CD4-positive, alpha-beta memory T cell (primary cell): Measurements from ENCODE around the gene PLPP3. TPM values are rescaled to one million over a fixed set of nuclear protein-coding genes. Genes with fewer than 3 reads are reported as not detected.

Experiments used
- CTCF ChIA-PET: fragments of 350-600 bp; sonication (Branson Sonifier 250); formaldehyde crosslinking; loops from one replicate; lab custom pipeline; 2021; ENCODE audit warnings: inconsistent platforms; ENCODE audit not compliant: partially characterized antibody; lab: Charles Lee
- POLR2A ChIA-PET: fragments of 350-600 bp; sonication (Branson Sonifier 250); formaldehyde crosslinking; loops from one replicate; lab custom pipeline; 2021; ENCODE audit not compliant: partially characterized antibody; lab: Charles Lee
- DNase-seq, 5 donors: peaks; one replicate each; pipeline versions ENCODE4 v3.0.0 to v3.0.0-alpha.2; 2020 to 2022; ENCODE audit warnings: mixed read lengths in 1 of 5
- H3K27ac ChIP-seq: one replicate; pipeline ENCODE4 v1.7.0; 2013; ENCODE audit warnings: low read depth, low read length
- H3K27me3 ChIP-seq: 2 replicates; pipeline ENCODE4 v1.7.0; 2013; ENCODE audit warnings: mild to moderate bottlenecking, low read length, moderate library complexity; ENCODE audit not compliant: insufficient read depth
- H3K36me3 ChIP-seq: 2 replicates; pipeline ENCODE4 v1.7.0; 2013; ENCODE audit warnings: mild to moderate bottlenecking, low read length, moderate library complexity; ENCODE audit not compliant: insufficient read depth
- H3K4me1 ChIP-seq: 2 replicates; pipeline ENCODE4 v1.7.0; 2013; ENCODE audit warnings: mild to moderate bottlenecking, low read length, moderate library complexity; ENCODE audit not compliant: insufficient read depth
- H3K4me3 ChIP-seq, 2 donors: one replicate each; pipeline ENCODE4 v1.7.0; 2013; ENCODE audit warnings: low read length in 2 of 2, mild to moderate bottlenecking in 1 of 2
- H3K9me3 ChIP-seq, 2 donors: one replicate each; pipeline ENCODE4 v1.7.0; 2013; ENCODE audit warnings: low read length in 2 of 2, control low read depth in 1 of 2; ENCODE audit not compliant: control insufficient read depth in 1 of 2
- H3K27ac Mint-ChIP-seq, 7 donors: one replicate each; pipeline ENCODE4 v1.8.0; 2020 to 2021; ENCODE audit warnings: mixed read lengths in 7 of 7, mild to moderate bottlenecking in 6 of 7, inconsistent platforms in 3 of 7, moderate library complexity in 3 of 7
- H3K27me3 Mint-ChIP-seq, 2 donors: one replicate each; pipeline ENCODE4 v1.8.0; 2020 to 2021; ENCODE audit warnings: mixed read lengths in 2 of 2
- H3K36me3 Mint-ChIP-seq, 2 donors: one replicate each; pipeline ENCODE4 v1.8.0; 2020 to 2021; ENCODE audit warnings: mixed read lengths in 2 of 2, inconsistent platforms in 1 of 2, mild to moderate bottlenecking in 1 of 2
- H3K4me1 Mint-ChIP-seq, 4 donors: one replicate each; pipeline ENCODE4 v1.8.0; 2020 to 2021; ENCODE audit warnings: mixed read lengths in 4 of 4, mild to moderate bottlenecking in 1 of 4
- H3K4me3 Mint-ChIP-seq, 8 donors: one replicate each; pipeline ENCODE4 v1.8.0; 2020 to 2021; ENCODE audit warnings: mixed read lengths in 8 of 8, mild to moderate bottlenecking in 7 of 8, moderate library complexity in 6 of 8, inconsistent platforms in 3 of 8
- H3K9me3 Mint-ChIP-seq, 8 donors: one replicate each; pipeline ENCODE4 v1.8.0; 2020 to 2021; ENCODE audit warnings: mixed read lengths in 8 of 8, mild to moderate bottlenecking in 5 of 8, inconsistent platforms in 3 of 8, moderate library complexity in 1 of 8
- intact Hi-C: fragments of 100-400 bp; cut with micrococcal nuclease; formaldehyde crosslinking; loops from one replicate; pipeline ENCODE4 v1.15.1; 2023
- polyA plus RNA-seq, 2 donors: library from polyadenylated mRNA; unstranded; fragments of 300-500 nt; fragmentation: Illumina TruSeq; gene quantifications; one replicate each; pipeline ENCODE4 v1.2.3, GENCODE V29; 2021
- total RNA-seq, 2 experiments: library from RNA; stranded (reverse); gene quantifications; one replicate each; pipeline ENCODE4 v1.2.3, GENCODE V29; 2021

Gene PLPP3
- total and polyA plus RNA-seq, 4 experiments from 2014 or later, result 0.61 to 0.94 TPM; not detected in 2

DNA sequence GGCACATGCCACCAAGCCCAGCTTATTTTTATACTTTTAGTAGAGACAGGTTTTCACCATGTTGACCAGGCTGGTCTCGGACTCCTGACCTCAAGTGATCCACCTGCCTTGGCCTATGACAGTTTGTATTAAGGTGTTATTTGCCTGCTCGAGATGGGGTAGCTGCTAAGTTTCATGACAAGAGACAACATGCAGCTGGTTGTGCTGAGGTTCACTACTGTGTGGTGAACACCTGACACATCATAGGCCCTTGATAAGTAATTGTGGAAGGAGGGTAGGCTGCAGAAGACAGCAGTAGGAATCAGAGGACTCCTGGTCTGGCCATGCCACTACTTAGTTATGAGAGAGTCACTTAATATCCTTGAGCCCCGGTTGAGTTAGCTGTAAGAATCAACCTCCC, 46.2 kb downstream of the PLPP3 start:
- Mint-ChIP-seq H3K27ac (no peak overlapping the region), H3K27me3 (peaks cover 0 to 3% of the 10 kb centered on the region in 2 donors), H3K4me1 (no peaks in the 10 kb centered on the region), H3K36me3 (no peaks in the 10 kb centered on the region), H3K9me3 (no peaks in the 10 kb centered on the region), H3K4me3 (no peak overlapping the region)
- Histone ChIP-seq H3K27me3 (no peaks in the 10 kb centered on the region), H3K4me3 (no peak overlapping the region), H3K36me3 (no peaks in the 10 kb centered on the region), H3K9me3 (no peaks in the 10 kb centered on the region), H3K4me1 (no peaks in the 10 kb centered on the region), H3K27ac (no peak overlapping the region)
- intact Hi-C loops, result no loop called here
- DNase-seq, result no peak
- POLR2A ChIA-PET, result no interaction called here
- CTCF ChIA-PET, result no interaction called here

DNA sequence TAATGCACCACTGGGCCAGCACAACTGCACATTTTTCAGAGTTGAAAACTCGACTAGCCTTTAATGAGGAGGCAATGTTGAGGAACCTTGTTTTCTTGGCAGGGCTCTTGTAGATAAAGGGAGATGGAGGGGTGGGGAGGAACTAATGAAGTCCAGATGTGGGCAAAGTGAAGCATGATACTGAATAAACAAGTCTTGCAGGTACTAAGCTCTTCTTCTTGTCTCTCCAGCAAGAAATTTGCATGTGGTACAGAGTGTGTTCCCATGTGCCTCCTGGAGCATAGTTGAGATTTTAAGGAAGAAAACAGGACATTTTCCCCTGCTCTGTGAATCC, 47.0 kb downstream of the PLPP3 start:
- no peaks in the 10 kb centered on the region for H3K4me1 Mint-ChIP-seq
- H3K9me3 Mint-ChIP-seq, result no peaks in the 10 kb centered on the region
- no peak for DNase-seq
- H3K36me3 ChIP-seq, result no peaks in the 10 kb centered on the region
- no peaks in the 10 kb centered on the region for H3K27me3 ChIP-seq
- H3K4me3 ChIP-seq, result no peak overlapping the region
- H3K9me3 ChIP-seq, result no peaks in the 10 kb centered on the region
- no peaks in the 10 kb centered on the region for H3K4me1 ChIP-seq
- peaks cover 0 to 2% of the 10 kb centered on the region in 2 donors for H3K27me3 Mint-ChIP-seq
- no peaks in the 10 kb centered on the region for H3K36me3 Mint-ChIP-seq
- H3K4me3 Mint-ChIP-seq, result no peak overlapping the region
- intact Hi-C loops, result no loop called here
- CTCF ChIA-PET, result no interaction called here
- POLR2A ChIA-PET, result no interaction called here
- H3K27ac ChIP-seq, result no peak overlapping the region
- H3K27ac Mint-ChIP-seq, result no peak overlapping the region

- Histone ChIP-seq H3K4me1 (no peaks in the 10 kb centered on the region), H3K27me3 (no peaks in the 10 kb centered on the region), H3K36me3 (no peaks in the 10 kb centered on the region), H3K9me3 (no peaks in the 10 kb centered on the region), H3K27ac (no peak overlapping the region), H3K4me3 (no peak overlapping the region)
- H3K4me3 Mint-ChIP-seq, result no peak overlapping the region
- ChIA-PET CTCF (no interaction called here), POLR2A (no interaction called here)
- H3K4me1 Mint-ChIP-seq, result peaks cover 0 to 1% (median 0%) of the 10 kb centered on the region in 4 donors
- H3K27me3 Mint-ChIP-seq, result peaks cover 0 to 2% of the 10 kb centered on the region in 2 donors
- H3K27ac Mint-ChIP-seq, result no peak overlapping the region
- intact Hi-C loops, result no loop called here
- H3K9me3 Mint-ChIP-seq, result no peaks in the 10 kb centered on the region
- no peaks in the 10 kb centered on the region for H3K36me3 Mint-ChIP-seq
- no peak for DNase-seq
Measured at GRCh38 chr1:56531624-56532349, 47.6 kb downstream of the PLPP3 start.

- Histone ChIP-seq H3K27ac (no peak overlapping the region), H3K4me3 (no peak overlapping the region), H3K9me3 (no peaks in the 10 kb centered on the region), H3K36me3 (no peaks in the 10 kb centered on the region), H3K4me1 (no peaks in the 10 kb centered on the region), H3K27me3 (no peaks in the 10 kb centered on the region)
- ChIA-PET CTCF (no interaction called here), POLR2A (no interaction called here)
- no peaks in the 10 kb centered on the region for H3K36me3 Mint-ChIP-seq
- DNase-seq, result no peak
- H3K27me3 Mint-ChIP-seq, result peaks cover 0 to 2% of the 10 kb centered on the region in 2 donors
- intact Hi-C loops, result no loop called here
- H3K9me3 Mint-ChIP-seq, result no peaks in the 10 kb centered on the region
- H3K4me1 Mint-ChIP-seq, result peaks cover 0 to 1% (median 0%) of the 10 kb centered on the region in 4 donors
- no peak overlapping the region for H3K4me3 Mint-ChIP-seq
- H3K27ac Mint-ChIP-seq, result no peak overlapping the region
Measured at GRCh38 chr1:56529801-56530200, 49.6 kb downstream of the PLPP3 start.

DNA sequence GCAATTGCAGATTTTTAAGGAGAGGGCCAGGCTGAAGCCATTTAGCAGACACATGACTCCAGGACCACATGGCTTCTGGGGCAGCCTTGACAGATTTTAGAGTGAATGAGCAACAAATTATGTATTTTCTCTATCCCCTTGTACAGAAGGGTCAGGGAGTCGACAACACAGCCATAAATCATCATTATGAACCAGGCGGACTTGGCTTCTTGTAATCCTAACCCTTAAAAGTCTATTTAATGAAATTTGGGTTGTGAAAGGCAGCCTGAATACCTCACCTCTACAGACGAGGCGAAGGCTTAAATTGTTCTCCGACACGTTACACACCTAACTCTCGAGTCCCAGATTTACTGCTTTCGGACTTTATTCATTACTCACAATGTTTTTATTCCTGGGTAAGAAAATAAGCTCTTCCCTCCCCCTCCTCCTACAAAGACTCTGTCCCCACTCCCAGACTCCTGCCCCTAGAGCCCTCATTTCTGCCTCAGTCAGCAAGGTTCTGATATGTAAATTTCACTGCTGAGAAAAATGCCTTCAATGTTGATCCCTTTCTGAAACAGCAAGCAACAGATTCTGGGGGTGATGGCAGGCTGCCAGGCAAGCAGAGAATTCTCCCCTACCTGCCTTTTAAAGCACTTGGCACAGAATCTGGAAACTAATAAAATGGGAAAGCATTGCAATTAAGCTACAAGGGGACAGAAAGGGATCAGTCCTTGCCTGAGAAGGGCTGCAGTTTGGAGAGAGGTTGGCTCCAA, 51.6 kb downstream of the PLPP3 start:
- ChIA-PET CTCF (no interaction called here), POLR2A (no interaction called here)
- H3K4me1 Mint-ChIP-seq, result peaks cover 0 to 1% (median 0%) of the 10 kb centered on the region in 4 donors
- Histone ChIP-seq H3K9me3 (no peaks in the 10 kb centered on the region), H3K27me3 (no peaks in the 10 kb centered on the region), H3K4me3 (no peak overlapping the region), H3K27ac (no peak overlapping the region), H3K4me1 (no peaks in the 10 kb centered on the region), H3K36me3 (no peaks in the 10 kb centered on the region)
- no peaks in the 10 kb centered on the region for H3K36me3 Mint-ChIP-seq
- no peaks in the 10 kb centered on the region for H3K9me3 Mint-ChIP-seq
- H3K27me3 Mint-ChIP-seq, result peaks cover 0 to 2% of the 10 kb centered on the region in 2 donors
- H3K27ac Mint-ChIP-seq, result no peak overlapping the region
- no peak overlapping the region for H3K4me3 Mint-ChIP-seq
- intact Hi-C loops, result no loop called here
- DNase-seq, result no peak

DNA sequence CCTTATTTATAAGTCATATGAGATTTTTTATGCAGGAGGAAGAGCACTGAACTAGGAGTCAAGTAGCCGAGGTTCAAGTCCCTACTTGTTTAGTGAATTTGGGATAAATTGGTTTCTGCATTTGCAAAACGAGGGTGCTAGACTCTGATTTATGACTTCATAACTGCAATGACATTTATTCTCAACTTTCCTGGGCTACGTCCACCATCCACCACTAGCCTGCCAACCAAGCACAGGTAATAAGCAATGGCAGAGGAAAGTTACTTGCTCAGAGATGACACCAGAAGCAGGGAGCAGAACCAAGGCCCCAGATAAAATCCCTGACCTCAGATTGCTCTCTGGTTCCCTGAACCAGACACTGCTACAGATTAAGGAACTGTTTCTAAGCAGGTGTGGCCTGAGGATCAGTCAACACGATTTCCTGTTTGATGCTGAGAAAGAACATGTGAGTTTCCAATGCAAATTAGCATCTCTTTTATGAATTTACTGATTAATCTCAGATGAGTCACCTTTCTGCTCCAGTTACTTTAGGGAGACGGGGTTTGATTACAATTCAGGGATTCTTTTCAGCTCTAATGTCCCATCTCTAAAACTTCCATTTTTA, 52.7 kb downstream of the PLPP3 start:
- Histone ChIP-seq H3K4me3 (no peak overlapping the region), H3K36me3 (no peaks in the 10 kb centered on the region), H3K9me3 (no peaks in the 10 kb centered on the region), H3K4me1 (no peaks in the 10 kb centered on the region), H3K27me3 (no peaks in the 10 kb centered on the region), H3K27ac (no peak overlapping the region)
- no peaks in the 10 kb centered on the region for H3K36me3 Mint-ChIP-seq
- DNase-seq, result no peak
- H3K9me3 Mint-ChIP-seq, result no peaks in the 10 kb centered on the region
- ChIA-PET POLR2A (no interaction called here), CTCF (no interaction called here)
- H3K27me3 Mint-ChIP-seq, result peaks cover 0 to 2% of the 10 kb centered on the region in 2 donors
- peaks cover 0 to 1% (median 0%) of the 10 kb centered on the region in 4 donors for H3K4me1 Mint-ChIP-seq
- H3K27ac Mint-ChIP-seq, result no peak overlapping the region
- no peak overlapping the region for H3K4me3 Mint-ChIP-seq
- intact Hi-C loops, result no loop called here

GRCh38 chr1:56525489-56526041, 53.8 kb downstream of the PLPP3 start:
- no peaks in the 10 kb centered on the region for H3K9me3 Mint-ChIP-seq
- H3K36me3 ChIP-seq, result no peaks in the 10 kb centered on the region
- intact Hi-C loops, result no loop called here
- peaks cover 0 to 2% of the 10 kb centered on the region in 2 donors for H3K27me3 Mint-ChIP-seq
- no peaks in the 10 kb centered on the region for H3K4me1 ChIP-seq
- no peak overlapping the region for H3K27ac ChIP-seq
- H3K4me1 Mint-ChIP-seq, result peaks cover 0 to 1% (median 0%) of the 10 kb centered on the region in 4 donors
- no peak overlapping the region for H3K4me3 Mint-ChIP-seq
- no peak for DNase-seq
- no peaks in the 10 kb centered on the region for H3K36me3 Mint-ChIP-seq
- no peak overlapping the region for H3K4me3 ChIP-seq
- H3K27me3 ChIP-seq, result no peaks in the 10 kb centered on the region
- no peaks in the 10 kb centered on the region for H3K9me3 ChIP-seq
- no peak overlapping the region for H3K27ac Mint-ChIP-seq
- POLR2A ChIA-PET, result no interaction called here
- CTCF ChIA-PET, result no interaction called here
